HEK293 (cell line): ENCODE measurements around the gene RNF166.

Experiments
- CTCF ChIA-PET: fragments of 350-600 bp; formaldehyde crosslinking; extraction: SDS; loops from one replicate; lab custom pipeline; 2021; ENCODE audit warnings: antibody characterized with exemption; lab: Yijun Ruan, JAX
- POLR2A ChIA-PET: fragments of 300-600 bp; formaldehyde crosslinking; extraction: SDS; loops from one replicate; lab custom pipeline; 2020; ENCODE audit warnings: antibody characterized with exemption, inconsistent platforms; lab: Yijun Ruan, JAX
- H3K27ac ChIP-seq: fragments of 200-500 bp; sonication (Bioruptor generic); 2 replicates; pipeline ENCODE4 v1.5.1; 2014; ENCODE audit warnings: low read depth, low read length, control low read depth, inconsistent platforms; ENCODE audit errors: extremely low read depth
- H3K36me3 ChIP-seq, 2 experiments: fragments of 200-500 bp in 1 of 2; sonication (Bioruptor generic) in 1 of 2; 1 replicate in 1 of 2; 2 replicates in 1 of 2; pipeline ENCODE4 v1.5.1; 2014 to 2017; ENCODE audit warnings: inconsistent platforms in 2 of 2, low read length in 2 of 2; ENCODE audit not compliant: control insufficient read depth in 2 of 2, insufficient read depth in 1 of 2
- H3K4me1 ChIP-seq: fragments of 200-500 bp; sonication (Bioruptor generic); 2 replicates; pipeline ENCODE4 v1.5.1; 2014; ENCODE audit warnings: mild to moderate bottlenecking, low read length, inconsistent platforms; ENCODE audit not compliant: control insufficient read depth, insufficient read depth
- H3K4me3 ChIP-seq: 2 replicates; pipeline ENCODE4 v1.5.1; 2011; ENCODE audit warnings: low read depth, mild to moderate bottlenecking, control low read depth, low read length, moderate library complexity
- H3K9me3 ChIP-seq: fragments of 200-500 bp; sonication (Bioruptor generic); 2 replicates; pipeline ENCODE4 v1.5.1; 2014; ENCODE audit warnings: low read depth, low read length, inconsistent platforms; ENCODE audit not compliant: control insufficient read depth, insufficient read depth
- EGR2 ChIP-seq: fragments of 450-650 bp; formaldehyde crosslinking; IDR thresholded peaks from 2 replicates; pipeline ENCODE4 v1.5.1; 2016; ENCODE audit warnings: low read depth, missing biosample characterization, missing genetic modification characterization
- GLI4 ChIP-seq: fragments of 450-650 bp; formaldehyde crosslinking; IDR thresholded peaks from 2 replicates; pipeline ENCODE4 v1.5.1; 2016; ENCODE audit warnings: missing biosample characterization, missing genetic modification characterization
- KLF10 ChIP-seq: fragments of 450-650 bp; IDR thresholded peaks from 2 replicates; pipeline ENCODE4 v1.5.1; 2018; ENCODE audit warnings: missing biosample characterization, mild to moderate bottlenecking, missing genetic modification characterization
- KLF7 ChIP-seq: fragments of 450-650 bp; formaldehyde crosslinking; IDR thresholded peaks from 2 replicates; pipeline ENCODE4 v1.5.1; 2016; ENCODE audit warnings: missing biosample characterization, missing genetic modification characterization, borderline replicate concordance
- KLF9 ChIP-seq: fragments of 450-650 bp; formaldehyde crosslinking; IDR thresholded peaks from 2 replicates; pipeline ENCODE4 v1.5.1; 2016; ENCODE audit warnings: missing biosample characterization, missing genetic modification characterization, low read depth
- SP2 ChIP-seq: fragments of 450-650 bp; formaldehyde crosslinking; IDR thresholded peaks from 2 replicates; pipeline ENCODE4 v1.5.1; 2016; ENCODE audit warnings: missing biosample characterization, missing genetic modification characterization
- ZBTB20 ChIP-seq: fragments of 450-650 bp; formaldehyde crosslinking; IDR thresholded peaks from 2 replicates; pipeline ENCODE4 v1.5.1; 2016; ENCODE audit warnings: missing biosample characterization, missing genetic modification characterization
- ZFP41 ChIP-seq: fragments of 450-650 bp; formaldehyde crosslinking; IDR thresholded peaks from 2 replicates; pipeline ENCODE4 v1.5.1; 2016; ENCODE audit warnings: missing biosample characterization, missing genetic modification characterization, borderline replicate concordance
- ZNF112 ChIP-seq: fragments of 450-650 bp; formaldehyde crosslinking; IDR thresholded peaks from 2 replicates; pipeline ENCODE4 v1.5.0; 2017; ENCODE audit warnings: missing biosample characterization, missing genetic modification characterization
- ZNF114 ChIP-seq: fragments of 450-650 bp; formaldehyde crosslinking; IDR thresholded peaks from 2 replicates; pipeline ENCODE4 v1.5.0; 2017; ENCODE audit warnings: missing biosample characterization, missing genetic modification characterization
- ZNF132 ChIP-seq: fragments of 450-650 bp; formaldehyde crosslinking; IDR thresholded peaks from 2 replicates; pipeline ENCODE4 v1.5.1; 2017; ENCODE audit warnings: missing biosample characterization, missing genetic modification characterization, borderline replicate concordance
- ZNF138 ChIP-seq: fragments of 450-650 bp; formaldehyde crosslinking; IDR thresholded peaks from 2 replicates; pipeline ENCODE4 v1.5.1; 2016; ENCODE audit warnings: missing biosample characterization, missing genetic modification characterization, borderline replicate concordance
- ZNF155 ChIP-seq: fragments of 450-650 bp; formaldehyde crosslinking; IDR thresholded peaks from 2 replicates; pipeline ENCODE4 v1.5.1; 2016; ENCODE audit warnings: missing biosample characterization, missing genetic modification characterization
- ZNF202 ChIP-seq: fragments of 450-650 bp; formaldehyde crosslinking; IDR thresholded peaks from 2 replicates; pipeline ENCODE4 v1.5.1; 2016; ENCODE audit warnings: missing biosample characterization, missing genetic modification characterization, borderline replicate concordance
- ZNF239 ChIP-seq: fragments of 450-650 bp; formaldehyde crosslinking; IDR thresholded peaks from 2 replicates; pipeline ENCODE4 v1.5.1; 2016; ENCODE audit warnings: missing biosample characterization, missing genetic modification characterization
- ZNF311 ChIP-seq: fragments of 450-650 bp; formaldehyde crosslinking; IDR thresholded peaks from 2 replicates; pipeline ENCODE4 v1.5.1; 2017; ENCODE audit warnings: missing biosample characterization, missing genetic modification characterization, borderline replicate concordance
- ZNF350 ChIP-seq: fragments of 450-650 bp; formaldehyde crosslinking; IDR thresholded peaks from 2 replicates; pipeline ENCODE4 v1.5.0; 2017; ENCODE audit warnings: missing biosample characterization, mild to moderate bottlenecking, missing genetic modification characterization
- ZNF391 ChIP-seq: fragments of 450-650 bp; formaldehyde crosslinking; IDR thresholded peaks from 2 replicates; pipeline ENCODE4 v1.5.1; 2016; ENCODE audit warnings: low read depth, missing biosample characterization, missing genetic modification characterization, borderline replicate concordance
- ZNF404 ChIP-seq: fragments of 450-650 bp; formaldehyde crosslinking; IDR thresholded peaks from 2 replicates; pipeline ENCODE4 v1.5.1; 2017; ENCODE audit warnings: missing biosample characterization, missing genetic modification characterization
- ZNF501 ChIP-seq: fragments of 450-650 bp; formaldehyde crosslinking; IDR thresholded peaks from 2 replicates; pipeline ENCODE4 v1.5.1; 2016; ENCODE audit warnings: missing biosample characterization, missing genetic modification characterization
- TF ChIP-seq, protein P1 (sequence below): fragments of 450-650 bp; formaldehyde crosslinking; IDR thresholded peaks from 2 replicates; pipeline ENCODE4 v1.5.1; 2016; ENCODE audit warnings: missing biosample characterization, missing genetic modification characterization
- TF ChIP-seq, protein P2 (sequence below): fragments of 450-650 bp; formaldehyde crosslinking; optimal IDR thresholded peaks from 2 replicates; pipeline ENCODE3; 2016; ENCODE audit warnings: missing biosample characterization, mild to moderate bottlenecking, missing genetic modification characterization
- TF ChIP-seq, protein P3 (sequence below): fragments of 450-650 bp; formaldehyde crosslinking; IDR thresholded peaks from 2 replicates; pipeline ENCODE4 v1.5.1; 2017; ENCODE audit warnings: missing biosample characterization, missing genetic modification characterization
- TF ChIP-seq, protein P4 (sequence below): fragments of 450-650 bp; formaldehyde crosslinking; conservative IDR thresholded peaks from 2 replicates; pipeline ENCODE4 v1.5.1; 2016; ENCODE audit warnings: low read depth, missing biosample characterization, missing genetic modification characterization

The RNF166 gene

DNA sequence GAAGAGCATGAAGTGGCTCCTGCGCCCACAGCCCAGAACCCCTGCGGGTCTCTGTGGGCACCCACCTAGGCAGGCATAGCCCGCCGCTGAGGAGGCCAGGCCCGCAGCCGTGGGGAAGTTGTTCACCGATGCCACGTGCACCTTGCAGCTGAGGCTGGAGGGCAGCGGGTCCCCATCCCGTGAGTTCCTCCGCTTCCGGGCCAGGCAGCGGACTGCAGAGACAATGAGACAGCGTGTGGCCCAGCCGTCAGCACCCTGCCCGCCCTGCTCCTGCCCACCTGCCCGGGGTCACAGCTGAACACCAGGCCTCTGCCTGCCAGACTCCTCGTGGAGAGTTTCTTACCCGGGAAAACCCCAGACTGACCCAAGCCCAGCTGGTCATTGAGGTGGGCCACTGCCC lies 48.8 kb downstream of the RNF166 start:
- Histone ChIP-seq H3K4me3 (no peak overlapping the region), H3K36me3 (peaks cover 0 to 15% of the 10 kb centered on the region in 2 experiments; a peak in 1 of 3 replicates), H3K27ac (no peak overlapping the region), H3K4me1 (no peaks in the 10 kb centered on the region), H3K9me3 (no peaks in the 10 kb centered on the region)
- CTCF ChIA-PET: interaction anchor here (1.2 kb wide), 1 partner anchor 15 kb away, joined by 5 read pairs; no protein-coding TSS in a partner anchor
- TF ChIP-seq, protein P1, sequence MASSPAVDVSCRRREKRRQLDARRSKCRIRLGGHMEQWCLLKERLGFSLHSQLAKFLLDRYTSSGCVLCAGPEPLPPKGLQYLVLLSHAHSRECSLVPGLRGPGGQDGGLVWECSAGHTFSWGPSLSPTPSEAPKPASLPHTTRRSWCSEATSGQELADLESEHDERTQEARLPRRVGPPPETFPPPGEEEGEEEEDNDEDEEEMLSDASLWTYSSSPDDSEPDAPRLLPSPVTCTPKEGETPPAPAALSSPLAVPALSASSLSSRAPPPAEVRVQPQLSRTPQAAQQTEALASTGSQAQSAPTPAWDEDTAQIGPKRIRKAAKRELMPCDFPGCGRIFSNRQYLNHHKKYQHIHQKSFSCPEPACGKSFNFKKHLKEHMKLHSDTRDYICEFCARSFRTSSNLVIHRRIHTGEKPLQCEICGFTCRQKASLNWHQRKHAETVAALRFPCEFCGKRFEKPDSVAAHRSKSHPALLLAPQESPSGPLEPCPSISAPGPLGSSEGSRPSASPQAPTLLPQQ (tag by site-specific recombination): no peak
- no peak for TF ChIP-seq KLF7
- no peak for TF ChIP-seq EGR2 (tag by site-specific recombination)
- no peak for TF ChIP-seq KLF9 (tag by site-specific recombination)
- TF ChIP-seq ZNF112 (tag by site-specific recombination): no peak
- TF ChIP-seq ZNF202 (tag by site-specific recombination): no peak
- TF ChIP-seq ZNF114 (tag by site-specific recombination): no peak
- no peak for TF ChIP-seq ZNF138 (tag by site-specific recombination)
- TF ChIP-seq, protein P2, sequence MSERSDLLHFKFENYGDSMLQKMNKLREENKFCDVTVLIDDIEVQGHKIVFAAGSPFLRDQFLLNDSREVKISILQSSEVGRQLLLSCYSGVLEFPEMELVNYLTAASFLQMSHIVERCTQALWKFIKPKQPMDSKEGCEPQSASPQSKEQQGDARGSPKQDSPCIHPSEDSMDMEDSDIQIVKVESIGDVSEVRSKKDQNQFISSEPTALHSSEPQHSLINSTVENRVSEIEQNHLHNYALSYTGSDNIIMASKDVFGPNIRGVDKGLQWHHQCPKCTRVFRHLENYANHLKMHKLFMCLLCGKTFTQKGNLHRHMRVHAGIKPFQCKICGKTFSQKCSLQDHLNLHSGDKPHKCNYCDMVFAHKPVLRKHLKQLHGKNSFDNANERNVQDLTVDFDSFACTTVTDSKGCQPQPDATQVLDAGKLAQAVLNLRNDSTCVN (tag by site-specific recombination): no peak
- TF ChIP-seq ZNF391: no peak
- TF ChIP-seq, protein P3, sequence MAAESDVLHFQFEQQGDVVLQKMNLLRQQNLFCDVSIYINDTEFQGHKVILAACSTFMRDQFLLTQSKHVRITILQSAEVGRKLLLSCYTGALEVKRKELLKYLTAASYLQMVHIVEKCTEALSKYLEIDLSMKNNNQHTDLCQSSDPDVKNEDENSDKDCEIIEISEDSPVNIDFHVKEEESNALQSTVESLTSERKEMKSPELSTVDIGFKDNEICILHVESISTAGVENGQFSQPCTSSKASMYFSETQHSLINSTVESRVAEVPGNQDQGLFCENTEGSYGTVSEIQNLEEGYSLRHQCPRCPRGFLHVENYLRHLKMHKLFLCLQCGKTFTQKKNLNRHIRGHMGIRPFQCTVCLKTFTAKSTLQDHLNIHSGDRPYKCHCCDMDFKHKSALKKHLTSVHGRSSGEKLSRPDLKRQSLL (tag by site-specific recombination): no peak
- TF ChIP-seq ZNF311 (tag by site-specific recombination): no peak
- TF ChIP-seq ZBTB20 (tag by site-specific recombination): no peak
- no peak for TF ChIP-seq KLF10 (tag by site-specific recombination)
- TF ChIP-seq ZNF350 (tag by site-specific recombination): no peak
- TF ChIP-seq SP2 (tag by site-specific recombination): no peak
- POLR2A ChIA-PET: no interaction called here

DNA sequence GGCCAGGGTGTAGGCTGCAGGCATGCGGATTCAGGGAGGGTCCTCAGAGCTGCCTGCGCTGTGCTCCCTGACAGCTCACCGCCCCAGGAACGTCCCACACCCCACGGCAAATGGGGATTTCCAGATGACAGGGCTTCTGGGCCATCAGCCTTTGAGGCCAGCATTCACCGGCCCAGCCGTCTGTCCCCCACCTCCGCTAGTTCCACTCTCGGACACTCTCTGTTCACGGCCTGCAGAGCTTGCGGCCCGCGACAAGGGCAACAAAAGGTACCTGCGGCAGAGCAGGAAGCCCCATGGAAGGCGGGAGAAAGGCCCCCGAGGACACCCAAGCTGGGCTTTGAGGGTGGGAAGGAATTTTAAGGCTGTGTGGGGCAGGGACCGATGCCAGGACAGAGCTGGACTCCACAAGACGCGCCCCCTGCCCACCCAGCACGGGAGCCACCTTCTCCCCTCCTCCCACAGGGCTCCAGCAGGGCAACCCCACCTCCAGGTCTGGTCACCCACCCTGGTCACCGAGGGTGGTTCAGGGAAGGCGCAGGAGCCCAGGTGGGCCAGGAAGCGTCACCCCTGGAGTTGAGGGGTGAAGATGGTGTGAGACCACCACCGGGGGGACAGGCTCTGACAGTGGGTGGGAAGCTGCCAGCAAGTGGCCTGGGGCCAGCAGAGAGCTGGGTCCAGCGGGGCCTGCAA lies 49.8 kb downstream of the RNF166 start:
- peaks cover 0 to 15% of the 10 kb centered on the region in 2 experiments; a peak in 1 of 3 replicates for H3K36me3 ChIP-seq
- ChIA-PET CTCF (no interaction called here), POLR2A (no interaction called here)
- peaks cover under 1% of the 10 kb centered on the region; the same call in 1 of the 2 replicates for H3K4me1 ChIP-seq
- no peaks in the 10 kb centered on the region for H3K9me3 ChIP-seq
- H3K4me3 ChIP-seq: no peak overlapping the region
- no peak overlapping the region for H3K27ac ChIP-seq
- TF ChIP-seq GLI4 (tag by site-specific recombination) (no peak), ZNF239 (tag by site-specific recombination) (no peak), ZNF501 (tag by site-specific recombination) (no peak), ZNF132 (tag by site-specific recombination) (no peak), ZFP41 (no peak), ZNF155 (tag by site-specific recombination) (no peak), ZNF404 (no peak)
- TF ChIP-seq, protein P4, sequence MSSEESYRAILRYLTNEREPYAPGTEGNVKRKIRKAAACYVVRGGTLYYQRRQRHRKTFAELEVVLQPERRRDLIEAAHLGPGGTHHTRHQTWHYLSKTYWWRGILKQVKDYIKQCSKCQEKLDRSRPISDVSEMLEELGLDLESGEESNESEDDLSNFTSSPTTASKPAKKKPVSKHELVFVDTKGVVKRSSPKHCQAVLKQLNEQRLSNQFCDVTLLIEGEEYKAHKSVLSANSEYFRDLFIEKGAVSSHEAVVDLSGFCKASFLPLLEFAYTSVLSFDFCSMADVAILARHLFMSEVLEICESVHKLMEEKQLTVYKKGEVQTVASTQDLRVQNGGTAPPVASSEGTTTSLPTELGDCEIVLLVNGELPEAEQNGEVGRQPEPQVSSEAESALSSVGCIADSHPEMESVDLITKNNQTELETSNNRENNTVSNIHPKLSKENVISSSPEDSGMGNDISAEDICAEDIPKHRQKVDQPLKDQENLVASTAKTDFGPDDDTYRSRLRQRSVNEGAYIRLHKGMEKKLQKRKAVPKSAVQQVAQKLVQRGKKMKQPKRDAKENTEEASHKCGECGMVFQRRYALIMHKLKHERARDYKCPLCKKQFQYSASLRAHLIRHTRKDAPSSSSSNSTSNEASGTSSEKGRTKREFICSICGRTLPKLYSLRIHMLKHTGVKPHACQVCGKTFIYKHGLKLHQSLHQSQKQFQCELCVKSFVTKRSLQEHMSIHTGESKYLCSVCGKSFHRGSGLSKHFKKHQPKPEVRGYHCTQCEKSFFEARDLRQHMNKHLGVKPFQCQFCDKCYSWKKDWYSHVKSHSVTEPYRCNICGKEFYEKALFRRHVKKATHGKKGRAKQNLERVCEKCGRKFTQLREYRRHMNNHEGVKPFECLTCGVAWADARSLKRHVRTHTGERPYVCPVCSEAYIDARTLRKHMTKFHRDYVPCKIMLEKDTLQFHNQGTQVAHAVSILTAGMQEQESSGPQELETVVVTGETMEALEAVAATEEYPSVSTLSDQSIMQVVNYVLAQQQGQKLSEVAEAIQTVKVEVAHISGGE (tag by site-specific recombination): no peak
- TF ChIP-seq, protein P3 (tag by site-specific recombination): no peak
